Activated T-cell treated with anti-CD3 and anti-CD28 coated beads for 48 hours (primary cell): ENCODE results near the gene NFE2.

ENCODE experiments used
- DNase-seq: peaks from one replicate; pipeline ENCODE4 v3.0.0-alpha.2; 2020; ENCODE audit warnings: low read depth

NFE2 gene

GRCh38 chr12:54249489-54249888, 51.3 kb downstream of the NFE2 start:
- DNase-seq: no peak

DNA sequence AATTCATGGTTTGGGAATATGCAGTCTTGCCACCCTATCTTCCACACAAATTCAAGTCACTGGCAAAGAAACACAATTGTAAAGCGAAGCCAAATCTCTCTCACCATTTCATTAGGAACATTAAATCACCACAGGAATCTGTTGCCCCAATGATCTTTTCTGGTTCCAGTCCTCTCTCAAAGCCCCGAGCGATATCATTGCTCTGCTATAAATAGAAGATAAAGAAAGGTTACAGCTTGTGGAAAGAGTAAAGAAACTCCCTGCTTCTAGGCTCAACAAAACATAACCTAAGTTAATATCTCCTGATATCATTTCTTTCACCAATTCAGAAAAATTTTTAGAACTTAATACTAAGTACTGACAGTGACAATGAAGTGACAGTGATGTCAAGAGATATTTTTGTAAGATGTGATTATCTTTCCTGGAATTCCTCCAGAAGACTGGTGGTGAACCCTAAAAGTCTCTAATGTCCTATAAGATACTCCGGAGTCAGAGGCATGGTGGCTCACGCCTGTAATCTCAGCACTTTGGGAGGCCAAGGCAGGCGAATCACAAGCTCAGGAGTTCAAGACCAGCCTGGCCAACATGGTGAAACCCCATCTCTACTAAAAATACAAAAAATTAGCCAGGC, 54.7 kb downstream of the NFE2 start:
- no peak for DNase-seq
